PC-9 (cell line): ENCODE results near the gene ABCA12. TPM values are rescaled to one million over a fixed set of nuclear protein-coding genes. Genes with fewer than 3 reads are reported as not detected.

ENCODE experiments used
- BruUV-seq: library from RNA; stranded (reverse); fragments of 400-500 nt; replicated peaks from 2 replicates; lab custom pipeline; 2021; lab: Mats Ljungman, UMichigan
- CTCF ChIA-PET: fragments of 300-600 bp; sonication (Branson Sonifier 250); formaldehyde crosslinking; loops from one replicate; lab custom pipeline; 2022; ENCODE audit warnings: antibody characterized with exemption; lab: Charles Lee
- POLR2A ChIA-PET: fragments of 300-600 bp; sonication (Branson Sonifier 250); formaldehyde crosslinking; loops from one replicate; lab custom pipeline; 2022; ENCODE audit warnings: antibody characterized with exemption; ENCODE audit not compliant: unreplicated experiment; lab: Charles Lee
- DNase-seq, 2 experiments: peaks; one replicate each; pipeline versions ENCODE4 v3.0.0 to v3.0.0-alpha.2; 2015 to 2022; ENCODE audit warnings: mixed read lengths in 1 of 2
- H2AFZ ChIP-seq: fragments of 200-600 bp; sonication (generic); 2 replicates; pipeline ENCODE4 v1.8.1; 2017; ENCODE audit warnings: antibody characterized with exemption
- H3F3A ChIP-seq: fragments of 200-600 bp; sonication (generic); 2 replicates; pipeline ENCODE4 v1.8.1; 2017; ENCODE audit warnings: antibody characterized with exemption, mild to moderate bottlenecking, low read depth; ENCODE audit not compliant: insufficient read depth
- H3K27ac ChIP-seq: fragments of 200-600 bp; sonication (generic); 2 replicates; pipeline ENCODE4 v1.6.1; 2016; ENCODE audit warnings: mixed run types
- H3K27me3 ChIP-seq: fragments of 200-600 bp; sonication (generic); 2 replicates; pipeline ENCODE4 v1.6.1; 2016; ENCODE audit warnings: low read depth, mixed run types; ENCODE audit not compliant: insufficient read depth
- H3K36me3 ChIP-seq: fragments of 200-600 bp; sonication (generic); 2 replicates; pipeline ENCODE4 v1.6.1; 2016; ENCODE audit warnings: low read depth, mixed run types
- H3K4me1 ChIP-seq: fragments of 200-600 bp; sonication (generic); replicated peaks from 2 replicates; pipeline ENCODE4 v1.6.1; 2016; ENCODE audit warnings: mixed run types; ENCODE audit not compliant: insufficient read depth
- H3K4me2 ChIP-seq: fragments of 200-600 bp; sonication (generic); 2 replicates; pipeline ENCODE4 v1.6.1; 2017; ENCODE audit warnings: mixed run types
- H3K4me3 ChIP-seq: fragments of 200-600 bp; sonication (generic); 2 replicates; pipeline ENCODE4 v1.6.1; 2016; ENCODE audit warnings: mixed run types
- H3K79me2 ChIP-seq: fragments of 200-600 bp; sonication (generic); 2 replicates; pipeline ENCODE4 v1.6.1; 2017; ENCODE audit warnings: low read depth, mixed run types
- H3K9me2 ChIP-seq: fragments of 200-600 bp; sonication (generic); 2 replicates; pipeline ENCODE4 v1.8.1; 2017; ENCODE audit warnings: mild to moderate bottlenecking; ENCODE audit not compliant: insufficient read depth
- H3K9me3 ChIP-seq: fragments of 200-600 bp; sonication (generic); 2 replicates; pipeline ENCODE4 v1.8.1; 2016; ENCODE audit warnings: low read depth; ENCODE audit not compliant: insufficient read depth
- H4K20me1 ChIP-seq: fragments of 200-600 bp; sonication (generic); 2 replicates; pipeline ENCODE4 v1.8.1; 2017; ENCODE audit not compliant: insufficient read depth
- CTCF ChIP-seq: fragments of 200-600 bp; sonication (generic); conservative IDR thresholded peaks from 2 replicates; pipeline ENCODE4 v1.6.1; 2017; ENCODE audit warnings: mixed run types, antibody characterized with exemption, mild to moderate bottlenecking, moderate library complexity
- EZH2 ChIP-seq: fragments of 200-600 bp; sonication (generic); IDR thresholded peaks from 2 replicates; pipeline ENCODE4 v1.8.0; 2017; ENCODE audit warnings: antibody characterized with exemption, low read depth
- intact Hi-C: fragments of 100-400 bp; cut with micrococcal nuclease; formaldehyde crosslinking; loops from one replicate; pipeline ENCODE4 v1.10.0; 2022; ENCODE audit not compliant: unreplicated experiment
- total RNA-seq: library from RNA; stranded (reverse); gene quantifications from 2 replicates; pipeline ENCODE4 v1.2.3, GENCODE V29; 2021

ABCA12 gene
- total RNA-seq, 1 experiment from 2014 or later: 2.0 TPM

GRCh38 chr2:215145611-215146010, 7.2 kb upstream of the ABCA12 start:
- Histone ChIP-seq H3F3A (no peaks in the 10 kb centered on the region), H4K20me1 (no peaks in the 10 kb centered on the region), H3K4me2 (no peak overlapping the region), H3K79me2 (no peaks in the 10 kb centered on the region), H3K9me3 (no peaks in the 10 kb centered on the region), H3K4me1 (no peaks in the 10 kb centered on the region), H3K36me3 (no peaks in the 10 kb centered on the region), H3K4me3 (no peak overlapping the region), H2AFZ (no peak overlapping the region), H3K27ac (no peak overlapping the region), H3K27me3 (no peaks in the 10 kb centered on the region), H3K9me2 (no peaks in the 10 kb centered on the region)
- no TSS peak for BruUV-seq
- no peak for DNase-seq
- intact Hi-C loops: no loop called here
- no peak for TF ChIP-seq EZH2
- no peak for TF ChIP-seq CTCF
- ChIA-PET POLR2A (no interaction called here), CTCF (no interaction called here)

- Histone ChIP-seq H3K79me2 (no peaks in the 10 kb centered on the region), H3K9me2 (no peaks in the 10 kb centered on the region), H3K9me3 (no peaks in the 10 kb centered on the region), H3K4me3 (no peak overlapping the region), H3K27ac (no peak overlapping the region), H3K27me3 (no peaks in the 10 kb centered on the region), H4K20me1 (no peaks in the 10 kb centered on the region), H3K4me2 (no peak overlapping the region), H3F3A (no peaks in the 10 kb centered on the region), H3K36me3 (no peaks in the 10 kb centered on the region), H2AFZ (no peak overlapping the region), H3K4me1 (no peaks in the 10 kb centered on the region)
- no TSS peak for BruUV-seq
- ChIA-PET POLR2A (no interaction called here), CTCF (no interaction called here)
- no peak for DNase-seq
- TF ChIP-seq CTCF: no peak
- no peak for TF ChIP-seq EZH2
- intact Hi-C loops: no loop called here
Measured at GRCh38 chr2:215144106-215144875, 5.9 kb upstream of the ABCA12 start.

- H3K27me3 ChIP-seq: no peaks in the 10 kb centered on the region
- H4K20me1 ChIP-seq: no peaks in the 10 kb centered on the region
- ChIA-PET POLR2A (no interaction called here), CTCF (no interaction called here)
- H3K27ac ChIP-seq: no peak overlapping the region
- no TSS peak for BruUV-seq
- no peak overlapping the region for H3K4me3 ChIP-seq
- H3F3A ChIP-seq: peaks cover 3% of the 10 kb centered on the region; the same call in 1 of the 2 replicates
- no peak for DNase-seq
- no peaks in the 10 kb centered on the region for H3K9me3 ChIP-seq
- no peak overlapping the region for H3K4me2 ChIP-seq
- intact Hi-C loops: no loop called here
- no peaks in the 10 kb centered on the region for H3K9me2 ChIP-seq
- TF ChIP-seq EZH2 (no peak), CTCF (no peak)
- H3K36me3 ChIP-seq: no peaks in the 10 kb centered on the region
- H2AFZ ChIP-seq: no peak overlapping the region
- no peaks in the 10 kb centered on the region for H3K79me2 ChIP-seq
- peaks cover 7% of the 10 kb centered on the region for H3K4me1 ChIP-seq
Measured at GRCh38 chr2:215143458-215143857, 5.0 kb upstream of the ABCA12 start.
